ENCODE measurements around the gene MUC3A.
"Not testable (repeated sequence)": the region's sequence is repeated elsewhere in the genome, so short reads cannot be mapped to it uniquely, and the experiment has no call there.

The MUC3A gene

DNA sequence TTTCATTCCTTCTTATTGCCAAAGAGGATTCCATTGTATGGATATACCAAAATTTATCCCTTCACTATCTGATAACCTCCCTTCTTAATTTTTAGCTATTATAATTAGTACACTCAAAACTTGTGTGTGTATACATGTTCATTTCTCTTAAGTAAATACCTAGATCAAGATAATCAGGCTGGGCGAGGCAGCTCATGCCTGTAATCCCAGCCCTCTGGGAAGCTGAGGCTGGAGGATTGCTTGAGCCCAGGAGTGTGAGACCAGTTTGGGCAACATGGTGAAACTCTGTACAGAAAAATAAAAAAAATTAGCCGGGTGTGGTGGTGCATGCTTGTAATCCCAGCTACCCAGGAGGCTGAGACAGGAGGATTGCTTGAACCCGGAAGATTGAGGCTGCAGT, 37.9 kb upstream of the MUC3A start:
- TF ChIP-seq, protein P1, sequence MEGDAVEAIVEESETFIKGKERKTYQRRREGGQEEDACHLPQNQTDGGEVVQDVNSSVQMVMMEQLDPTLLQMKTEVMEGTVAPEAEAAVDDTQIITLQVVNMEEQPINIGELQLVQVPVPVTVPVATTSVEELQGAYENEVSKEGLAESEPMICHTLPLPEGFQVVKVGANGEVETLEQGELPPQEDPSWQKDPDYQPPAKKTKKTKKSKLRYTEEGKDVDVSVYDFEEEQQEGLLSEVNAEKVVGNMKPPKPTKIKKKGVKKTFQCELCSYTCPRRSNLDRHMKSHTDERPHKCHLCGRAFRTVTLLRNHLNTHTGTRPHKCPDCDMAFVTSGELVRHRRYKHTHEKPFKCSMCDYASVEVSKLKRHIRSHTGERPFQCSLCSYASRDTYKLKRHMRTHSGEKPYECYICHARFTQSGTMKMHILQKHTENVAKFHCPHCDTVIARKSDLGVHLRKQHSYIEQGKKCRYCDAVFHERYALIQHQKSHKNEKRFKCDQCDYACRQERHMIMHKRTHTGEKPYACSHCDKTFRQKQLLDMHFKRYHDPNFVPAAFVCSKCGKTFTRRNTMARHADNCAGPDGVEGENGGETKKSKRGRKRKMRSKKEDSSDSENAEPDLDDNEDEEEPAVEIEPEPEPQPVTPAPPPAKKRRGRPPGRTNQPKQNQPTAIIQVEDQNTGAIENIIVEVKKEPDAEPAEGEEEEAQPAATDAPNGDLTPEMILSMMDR (IDR thresholded peaks at IDR 0.05; ENCODE audit: control insufficient read depth, insufficient read depth, low read depth, low read length, missing control alignments) = no peak
- no peak for DNase-seq (ENCODE audit: low read depth)
- no peak overlapping the region for H3K4me3 ChIP-seq (ENCODE audit: control insufficient read depth, low read depth, low read length)

DNA sequence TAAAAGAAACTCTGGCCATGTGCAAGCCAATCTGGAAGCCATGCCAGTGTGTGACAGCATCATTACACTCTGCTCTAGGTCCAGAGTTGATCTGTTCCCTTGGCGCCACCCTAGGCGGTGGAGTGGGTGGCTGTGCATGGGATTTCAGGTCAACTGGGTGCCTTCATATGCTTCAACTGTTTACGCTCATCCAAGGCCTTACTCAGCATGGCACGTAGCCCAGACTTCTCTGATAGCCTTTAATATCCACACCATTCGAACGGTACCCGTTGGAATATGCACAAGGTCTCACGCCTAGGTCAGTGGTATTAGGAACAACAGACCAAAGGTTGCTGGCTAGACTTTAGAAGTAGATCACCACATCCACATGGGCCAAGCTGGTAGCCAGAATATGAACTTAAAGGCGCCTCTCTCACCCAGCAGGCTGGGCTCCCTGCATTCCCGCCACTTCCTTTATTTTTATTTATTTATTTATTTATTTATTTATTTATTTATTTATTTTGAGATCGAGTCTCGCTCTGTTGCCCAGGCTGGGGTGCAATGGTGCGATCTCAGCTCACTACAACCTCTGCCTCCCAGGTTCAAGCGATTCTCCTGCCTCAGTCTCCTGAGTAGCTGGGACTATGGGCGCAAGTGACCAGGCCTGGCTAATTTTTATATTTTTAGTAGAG, 35.0 kb upstream of the MUC3A start:
- TF ChIP-seq, protein P1 (IDR thresholded peaks at IDR 0.05; ENCODE audit: control insufficient read depth, insufficient read depth, low read depth, low read length, missing control alignments) = no peak
- DNase-seq (ENCODE audit: low read depth) = no peak
- H3K4me3 ChIP-seq (ENCODE audit: control insufficient read depth, low read depth, low read length) = no peak overlapping the region

DNA sequence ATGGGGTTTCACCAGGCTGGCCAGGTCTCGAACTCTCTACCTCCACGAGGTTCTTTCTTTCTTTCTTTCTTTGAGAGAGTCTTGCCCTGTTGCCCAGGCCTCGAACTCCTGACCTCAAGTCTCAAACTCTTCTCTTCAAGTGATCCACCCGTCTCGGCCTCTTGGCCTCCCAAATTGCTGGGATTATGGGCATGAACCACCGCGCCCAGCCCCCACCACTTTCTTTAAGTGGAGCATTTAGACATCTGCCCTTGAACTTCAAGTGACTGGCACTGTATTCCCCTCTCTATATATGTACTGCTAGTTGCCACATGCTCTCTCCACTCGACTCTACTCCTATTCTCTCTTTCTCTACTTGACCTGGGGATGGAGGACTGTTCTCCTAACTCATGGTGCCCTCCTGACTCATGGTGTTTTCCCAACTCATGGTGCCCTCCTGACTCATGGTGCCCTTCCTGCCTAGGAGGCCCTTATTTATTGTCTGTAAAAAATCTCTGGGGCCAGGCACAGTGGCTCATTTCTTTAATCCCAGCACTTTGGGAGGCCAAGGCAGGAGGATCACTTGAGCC, 34.4 kb upstream of the MUC3A start:
- H3K4me3 ChIP-seq (ENCODE audit: control insufficient read depth, low read depth, low read length) = no peak overlapping the region
- TF ChIP-seq, protein P1 (IDR thresholded peaks at IDR 0.05; ENCODE audit: control insufficient read depth, insufficient read depth, low read depth, low read length, missing control alignments) = no peak
- DNase-seq (ENCODE audit: low read depth) = no peak

DNA sequence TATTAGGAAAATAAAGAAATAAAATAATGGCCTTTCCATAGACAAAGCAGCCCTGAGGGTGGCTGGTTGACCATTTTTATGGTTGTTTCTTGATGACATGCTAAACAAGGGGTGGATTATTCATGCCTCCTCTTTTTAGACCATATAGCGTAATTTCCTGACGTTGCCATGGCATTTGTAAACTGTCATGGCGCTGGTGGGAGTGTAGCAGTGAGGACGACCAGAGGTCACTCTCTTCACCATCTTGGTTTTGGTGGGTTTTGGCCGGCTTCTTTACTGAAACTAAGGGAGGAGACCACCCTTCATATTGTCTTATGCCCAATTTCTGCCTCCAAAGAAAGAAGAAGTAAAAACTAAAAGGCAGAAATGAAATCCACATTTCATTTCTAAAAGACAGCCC, 30.0 kb upstream of the MUC3A start:
- DNase-seq (ENCODE audit: low read depth); H3K4me3 ChIP-seq (ENCODE audit: control insufficient read depth, low read depth, low read length): not testable (repeated sequence)

DNA sequence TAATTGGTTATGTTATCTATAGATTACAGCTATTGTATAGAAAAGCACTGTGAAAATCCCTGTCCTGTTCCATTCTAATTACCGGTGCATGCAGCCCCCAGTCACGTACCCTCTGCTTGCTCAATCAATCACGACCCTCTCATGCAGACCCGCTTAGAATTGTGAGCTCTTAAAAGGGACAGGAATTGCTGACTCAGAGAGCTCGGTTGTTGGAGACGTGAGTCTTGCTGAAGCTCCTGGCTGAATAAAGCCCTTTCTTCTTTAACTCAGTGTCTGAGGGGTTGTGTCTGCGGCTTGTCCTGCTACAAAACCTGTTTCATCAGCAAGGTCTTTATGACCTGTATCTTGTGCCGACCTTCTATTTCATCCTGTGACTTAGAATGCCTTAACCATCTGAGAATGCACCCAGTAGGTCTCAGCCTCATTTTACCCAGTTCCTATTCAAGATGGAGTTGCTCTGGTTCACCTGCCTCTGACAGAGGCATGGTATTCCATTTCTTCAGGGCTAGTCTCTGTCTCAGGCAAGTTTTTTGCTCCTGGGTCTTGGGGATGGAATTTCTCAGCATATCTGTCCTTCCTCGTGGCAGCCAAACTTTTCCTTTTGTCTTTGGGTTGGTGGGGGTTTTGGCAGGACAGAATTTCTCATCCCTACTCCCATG, 29.4 kb upstream of the MUC3A start:
- H3K4me3 ChIP-seq (ENCODE audit: control insufficient read depth, low read depth, low read length); DNase-seq (ENCODE audit: low read depth): not testable (repeated sequence)

DNA sequence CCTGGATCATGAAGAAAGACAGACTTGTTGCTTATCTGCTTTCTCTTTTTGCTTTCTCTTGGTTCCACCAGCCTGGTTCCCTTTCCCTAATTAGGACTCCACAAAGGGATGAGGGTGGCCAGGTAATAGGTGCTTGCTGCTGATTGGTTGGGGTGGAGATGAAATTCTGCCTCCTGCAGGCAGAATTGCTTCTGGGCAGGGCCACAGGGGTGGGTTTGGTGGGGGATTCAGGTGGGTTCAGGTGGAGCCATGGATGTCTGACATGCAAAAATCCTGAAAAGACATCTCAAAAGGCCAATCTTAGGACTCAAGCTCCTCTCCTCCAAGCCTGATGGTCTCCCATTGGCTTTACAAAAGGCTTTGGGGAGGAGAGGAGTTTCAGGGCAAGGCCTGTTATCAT, 28.3 kb upstream of the MUC3A start:
- TF ChIP-seq, protein P1 (IDR thresholded peaks at IDR 0.05; ENCODE audit: control insufficient read depth, insufficient read depth, low read depth, low read length, missing control alignments) = no peak
- no peak overlapping the region for H3K4me3 ChIP-seq (ENCODE audit: control insufficient read depth, low read depth, low read length)
- no peak for DNase-seq (ENCODE audit: low read depth)

DNA sequence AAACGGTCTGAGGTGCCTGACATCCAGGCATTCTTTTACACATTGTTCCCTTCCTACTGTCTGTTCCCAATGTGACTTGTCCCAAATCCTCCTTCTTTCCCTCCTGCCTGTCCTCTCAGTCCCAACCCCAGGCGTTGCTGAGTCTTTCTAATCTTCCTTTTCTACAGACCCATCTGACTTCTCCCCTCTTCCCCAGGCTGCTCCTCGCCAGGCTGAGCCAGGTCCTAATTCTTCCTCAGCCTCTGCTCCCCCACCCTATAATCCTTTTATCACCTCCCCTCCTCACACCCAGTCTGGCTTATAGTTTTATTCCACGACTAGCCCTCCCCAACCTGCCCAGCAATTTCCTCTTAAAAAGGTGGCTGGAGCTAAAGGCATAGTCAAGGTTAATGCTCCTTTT, 25.7 kb upstream of the MUC3A start:
- DNase-seq (ENCODE audit: low read depth); H3K4me3 ChIP-seq (ENCODE audit: control insufficient read depth, low read depth, low read length): not testable (repeated sequence)

DNA sequence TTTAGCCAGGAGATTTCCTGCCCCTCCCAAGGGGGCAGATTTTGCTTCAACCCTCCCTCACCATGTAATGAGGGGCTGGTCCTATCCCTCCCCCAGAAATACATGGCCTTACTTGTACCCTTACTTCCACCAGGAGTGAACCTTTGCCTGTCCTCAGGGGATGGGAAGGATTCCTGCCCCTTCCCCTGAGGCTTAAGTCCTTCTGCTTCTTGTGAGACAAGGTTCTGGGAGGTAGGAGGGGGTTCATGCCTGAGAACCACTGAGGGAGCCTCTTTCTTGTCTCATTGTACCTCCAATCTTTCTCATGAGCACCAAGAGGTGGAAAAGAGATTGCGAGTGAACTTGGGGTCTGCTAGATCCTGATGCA, 19.5 kb upstream of the MUC3A start:
- no peak for DNase-seq (ENCODE audit: low read depth)
- TF ChIP-seq, protein P1 (IDR thresholded peaks at IDR 0.05; ENCODE audit: control insufficient read depth, insufficient read depth, low read depth, low read length, missing control alignments) = no peak
- no peak overlapping the region for H3K4me3 ChIP-seq (ENCODE audit: control insufficient read depth, low read depth, low read length)
